Liver (tissue), 9 donors: ENCODE data around the gene PSAT1. TPM values are rescaled to one million over a fixed set of nuclear protein-coding genes. Genes with fewer than 3 reads are reported as not detected.

Experiments used
- DNase-seq: peaks from one replicate; pipeline ENCODE4 v3.0.0-alpha.2; 2017; ENCODE audit warnings: low spot score
- H3K27ac ChIP-seq, 2 donors: one replicate each; pipeline ENCODE4 v1.7.0; 2013; ENCODE audit warnings: inconsistent platforms in 2 of 2, low read length in 2 of 2, control low read depth in 1 of 2, low read depth in 1 of 2, mild to moderate bottlenecking in 1 of 2
- H3K27me3 ChIP-seq, 4 donors: one replicate each; pipeline versions ENCODE4 v1.6.1 to v1.7.0; 2013; ENCODE audit warnings: low read length in 3 of 4, inconsistent platforms in 1 of 4, mild to moderate bottlenecking in 1 of 4, moderate library complexity in 1 of 4; ENCODE audit not compliant: control insufficient read depth in 4 of 4, insufficient read depth in 4 of 4
- H3K36me3 ChIP-seq, 4 donors: one replicate each; pipeline versions ENCODE4 v1.6.1 to v1.7.0; 2013; ENCODE audit warnings: low read length in 3 of 4, mild to moderate bottlenecking in 3 of 4, low read depth in 1 of 4, moderate library complexity in 1 of 4; ENCODE audit not compliant: control insufficient read depth in 4 of 4, insufficient read depth in 3 of 4
- H3K4me1 ChIP-seq, 4 donors: one replicate each; pipeline versions ENCODE4 v1.6.1 to v1.7.0; 2013; ENCODE audit warnings: low read length in 3 of 4, mild to moderate bottlenecking in 3 of 4, moderate library complexity in 1 of 4; ENCODE audit not compliant: control insufficient read depth in 4 of 4, insufficient read depth in 4 of 4
- H3K4me3 ChIP-seq, 3 donors: one replicate each; pipeline versions ENCODE4 v1.6.1 to v1.7.0; 2013; ENCODE audit warnings: low read length in 3 of 3, control low read depth in 1 of 3, low read depth in 1 of 3, mild to moderate bottlenecking in 1 of 3
- H3K9ac ChIP-seq, 2 donors: one replicate each; pipeline ENCODE4 v1.7.0; 2013; ENCODE audit warnings: low read length in 2 of 2, mild to moderate bottlenecking in 2 of 2, moderate library complexity in 2 of 2, control low read depth in 1 of 2, low read depth in 1 of 2
- H3K9me3 ChIP-seq, 4 donors: one replicate each; pipeline versions ENCODE4 v1.6.1 to v1.7.0; 2013; ENCODE audit warnings: low read length in 3 of 4; ENCODE audit not compliant: control insufficient read depth in 4 of 4
- ATF3 ChIP-seq: IDR thresholded peaks from 2 replicates; pipeline ENCODE4 v1.6.1; 2016; ENCODE audit warnings: antibody characterized with exemption
- CTCF ChIP-seq: fragments of 150-350 bp; IDR thresholded peaks from 2 replicates; pipeline ENCODE4 v1.5.1; 2017; ENCODE audit warnings: improper control_type of control experiment, low read depth, low read length; ENCODE audit not compliant: missing input control
- EGR1 ChIP-seq, 2 donors: IDR thresholded peaks; 2 replicates each; pipeline ENCODE4 v1.6.1; 2016 to 2018; ENCODE audit warnings: antibody characterized with exemption in 2 of 2, low read depth in 2 of 2
- FOXA1 ChIP-seq: IDR thresholded peaks from 2 replicates; pipeline ENCODE4 v1.6.1; 2016; ENCODE audit warnings: antibody characterized with exemption
- FOXA2 ChIP-seq: IDR thresholded peaks from 2 replicates; pipeline ENCODE4 v1.6.1; 2016; ENCODE audit warnings: antibody characterized with exemption
- GABPA ChIP-seq, 2 donors: IDR thresholded peaks in 1 of 2; conservative IDR thresholded peaks in 1 of 2; 2 replicates each; pipeline ENCODE4 v1.6.1; 2016; ENCODE audit warnings: antibody characterized with exemption in 2 of 2, mild to moderate bottlenecking in 1 of 2, moderate library complexity in 1 of 2
- HNF4A ChIP-seq, 2 donors: conservative IDR thresholded peaks; 2 replicates each; pipeline ENCODE4 v1.6.1; 2016; ENCODE audit warnings: antibody characterized with exemption in 2 of 2, mild to moderate bottlenecking in 2 of 2
- HNF4G ChIP-seq: IDR thresholded peaks from 2 replicates; pipeline ENCODE4 v1.6.1; 2016; ENCODE audit warnings: antibody characterized with exemption
- JUND ChIP-seq, 2 donors: IDR thresholded peaks; 2 replicates each; pipeline ENCODE4 v1.6.1; 2016; ENCODE audit warnings: antibody characterized with exemption in 2 of 2
- MAX ChIP-seq: IDR thresholded peaks from 2 replicates; pipeline ENCODE4 v1.6.1; 2016; ENCODE audit warnings: antibody characterized with exemption
- NR2F2 ChIP-seq: IDR thresholded peaks from 2 replicates; pipeline ENCODE4 v1.6.1; 2016; ENCODE audit warnings: antibody characterized with exemption
- RAD21 ChIP-seq, 2 donors: IDR thresholded peaks; 2 replicates each; pipeline ENCODE4 v1.6.1; 2016; ENCODE audit warnings: antibody characterized with exemption in 2 of 2, mild to moderate bottlenecking in 2 of 2
- REST ChIP-seq: IDR thresholded peaks from 2 replicates; pipeline ENCODE4 v1.6.1; 2016; ENCODE audit warnings: antibody characterized with exemption, mild to moderate bottlenecking
- RXRA ChIP-seq, 2 donors: IDR thresholded peaks; 2 replicates each; pipeline ENCODE4 v1.6.1; 2017 to 2018; ENCODE audit warnings: antibody characterized with exemption in 2 of 2, mild to moderate bottlenecking in 1 of 2
- SP1 ChIP-seq: IDR thresholded peaks from 2 replicates; pipeline ENCODE4 v1.6.1; 2018; ENCODE audit warnings: antibody characterized with exemption, mild to moderate bottlenecking
- TAF1 ChIP-seq: conservative IDR thresholded peaks from 2 replicates; pipeline ENCODE4 v1.6.1; 2016; ENCODE audit warnings: antibody characterized with exemption, mild to moderate bottlenecking
- YY1 ChIP-seq: IDR thresholded peaks from 2 replicates; pipeline ENCODE4 v1.6.1; 2016; ENCODE audit warnings: antibody characterized with exemption, mild to moderate bottlenecking
- ZBTB33 ChIP-seq: IDR thresholded peaks from 2 replicates; pipeline ENCODE4 v1.6.1; 2016; ENCODE audit warnings: antibody characterized with exemption
- WGBS: extraction: QIAGEN DNeasy Blood & Tissue Kit; methylation state at CpG from one replicate; pipeline ENCODE4 v1.1.7; 2013; 5-methylcytosine and 5-hydroxymethylcytosine counted together
- polyA plus RNA-seq, 2 donors: library from polyadenylated mRNA; stranded (reverse) in 1 of 2; unstranded in 1 of 2; fragments of 200-250 nt in 1 of 2; fragments of >200 nt in 1 of 2; fragmentation: Nextera tagmentation in 1 of 2; extraction: Ambion mirVana in 1 of 2; gene quantifications; one replicate each; pipeline versions ENCODE4 v1.2.1 to v1.2.3, GENCODE V29; 2013 to 2015
- total RNA-seq, 2 donors: library from RNA; depleted of rRNA; stranded (reverse); fragments of >200 nt; gene quantifications; one replicate each; pipeline ENCODE4 v1.2.3, GENCODE V29; 2014
- donor health status: healthy.
- donor health status: healthy.
- donor health status: healthy.
- donor health status: healthy.
- donor health status: healthy.

The PSAT1 gene
- total and polyA plus RNA-seq, 4 donors = 28.0 to 156 (median 66.8) TPM

GRCh38 chr9:78301466-78301865, 4.5 kb downstream of the PSAT1 start:
- no peak overlapping the region for H3K4me3 ChIP-seq
- 74% methylated on average over 2 of the region's 2 CpGs for WGBS
- no peak for DNase-seq
- H3K4me1 ChIP-seq = peaks cover 3 to 58% (median 33%) of the 10 kb centered on the region in 4 donors
- no peak overlapping the region for H3K9ac ChIP-seq
- H3K9me3 ChIP-seq = no peaks in the 10 kb centered on the region
- H3K27ac ChIP-seq = no peak overlapping the region
- TF ChIP-seq MAX (no peak), HNF4G (no peak), GABPA (IDR thresholded peaks at IDR 0.05 in 1 of 2, conservative IDR thresholded peaks at IDR 0.05 in 1 of 2) (no peak), HNF4A (conservative IDR thresholded peaks at IDR 0.05) (peak in 1 of 2 donors; percentile 17), YY1 (no peak), NR2F2 (no peak)
- H3K27me3 ChIP-seq = no peaks in the 10 kb centered on the region
- peaks cover 1 to 12% (median 6%) of the 10 kb centered on the region in 4 donors for H3K36me3 ChIP-seq

- Histone ChIP-seq H3K9ac (no peak overlapping the region), H3K9me3 (no peaks in the 10 kb centered on the region), H3K27me3 (no peaks in the 10 kb centered on the region), H3K27ac (no peak overlapping the region), H3K4me1 (peaks cover 3 to 39% (median 23%) of the 10 kb centered on the region in 4 donors), H3K36me3 (peaks cover 4 to 24% (median 17%) of the 10 kb centered on the region in 4 donors), H3K4me3 (no peak overlapping the region)
- DNase-seq = no peak
- no peak for TF ChIP-seq EGR1 (IDR thresholded peaks at IDR 0.05; ENCODE audit: low read depth in 2 of 2)
- TF ChIP-seq HNF4A (conservative IDR thresholded peaks at IDR 0.05) = peak; percentile 71 to 81
- no peak for TF ChIP-seq ATF3
- peak; percentile 35 for TF ChIP-seq SP1
- peak in 1 of 2 donors; percentile 39 for TF ChIP-seq RXRA (IDR thresholded peaks at IDR 0.05)
- 77% methylated on average over 3 of the region's 3 CpGs for WGBS
Measured at GRCh38 chr9:78303377-78304062, 6.6 kb downstream of the PSAT1 start.

GRCh38 chr9:78304357-78304756, 7.4 kb downstream of the PSAT1 start:
- H3K9me3 ChIP-seq = no peaks in the 10 kb centered on the region
- no peaks in the 10 kb centered on the region for H3K27me3 ChIP-seq
- H3K4me1 ChIP-seq = peaks cover 3 to 38% (median 21%) of the 10 kb centered on the region in 4 donors
- WGBS = 29% methylated on average over 1 of the region's 1 CpG
- H3K27ac ChIP-seq = peak overlapping the region in 1 of 2 donors; percentile 54
- H3K9ac ChIP-seq = no peak overlapping the region
- DNase-seq = no peak
- H3K4me3 ChIP-seq = no peak overlapping the region
- TF ChIP-seq SP1 (peak; percentile 17), YY1 (peak; percentile 18), HNF4G (no peak), RAD21 (IDR thresholded peaks at IDR 0.05) (no peak), CTCF (no peak), EGR1 (IDR thresholded peaks at IDR 0.05; ENCODE audit: low read depth in 2 of 2) (no peak), ATF3 (no peak), GABPA (IDR thresholded peaks at IDR 0.05 in 1 of 2, conservative IDR thresholded peaks at IDR 0.05 in 1 of 2) (no peak), JUND (IDR thresholded peaks at IDR 0.05) (no peak), NR2F2 (no peak), TAF1 (no peak), FOXA2 (peak; percentile 43), FOXA1 (no peak), HNF4A (conservative IDR thresholded peaks at IDR 0.05) (peak; percentile 50 to 69), ZBTB33 (no peak), REST (no peak), MAX (peak; percentile 38), RXRA (IDR thresholded peaks at IDR 0.05) (peak; percentile 67 to 73)
- H3K36me3 ChIP-seq = peaks cover 4 to 28% (median 19%) of the 10 kb centered on the region in 4 donors
